Testis (tissue), 3 donors: Measurements from ENCODE around the gene AHCTF1. TPM values are rescaled to one million over a fixed set of nuclear protein-coding genes. Genes with fewer than 3 reads are reported as not detected.

Experiments
- DNase-seq: peaks from one replicate; pipeline ENCODE4 v3.0.0-alpha.2; 2019
- H3K27ac ChIP-seq, 2 donors: fragments of 200-600 bp; sonication (generic); one replicate each; pipeline ENCODE4 v1.5.1; 2019
- H3K27me3 ChIP-seq: fragments of 200-600 bp; sonication (generic); one replicate; pipeline ENCODE4 v1.5.1; 2019
- H3K36me3 ChIP-seq: fragments of 200-600 bp; sonication (generic); one replicate; pipeline ENCODE4 v1.5.1; 2017; ENCODE audit warnings: low read depth; ENCODE audit errors: missing control alignments
- H3K4me1 ChIP-seq: fragments of 200-600 bp; sonication (generic); one replicate; pipeline ENCODE4 v1.5.1; 2019
- H3K4me3 ChIP-seq, 2 donors: fragments of 200-600 bp; sonication (generic); one replicate each; pipeline ENCODE4 v1.5.1; 2017 to 2019
- H3K9me3 ChIP-seq: fragments of 200-600 bp; sonication (generic); one replicate; pipeline ENCODE4 v1.5.1; 2017
- CTCF ChIP-seq, 3 experiments: fragments of 450-650 bp in 2 of 3; fragments of 200-600 bp in 1 of 3; sonication (generic) in 1 of 3; IDR thresholded peaks; one replicate each; pipeline ENCODE4 v1.5.1; 2016 to 2019; ENCODE audit warnings: antibody characterized with exemption in 3 of 3, mild to moderate bottlenecking in 2 of 3, moderate library complexity in 1 of 3
- POLR2A ChIP-seq: fragments of 450-650 bp; IDR thresholded peaks from one replicate; pipeline ENCODE4 v1.6.1; 2017; ENCODE audit warnings: antibody characterized with exemption, mild to moderate bottlenecking, moderate library complexity
- WGBS, 2 donors: methylation state at CpG; one replicate each; pipeline ENCODE4 v1.1.5; 2018; 5-methylcytosine and 5-hydroxymethylcytosine counted together
- intact Hi-C: fragments of 100-400 bp; cut with DNase I; formaldehyde crosslinking; loops from one replicate; pipeline ENCODE4 v1.15.1; 2023; ENCODE audit warnings: low total_unique reads
- polyA plus RNA-seq: library from polyadenylated mRNA; stranded (reverse); fragments of 350-450 nt; fragmentation: Illumina TruSeq; extraction: RNeasy Lipid Tissue Mini Kit (QIAGEN cat#74804); gene quantifications from one replicate; pipeline ENCODE4 v1.2.3, GENCODE V29; 2014; ENCODE audit warnings: low read depth, low replicate concordance; ENCODE audit not compliant: insufficient read depth
- small RNA-seq, 2 donors: library from RNA; depleted of rRNA; stranded (forward); fragments of <200 nt; gene quantifications; one replicate each; pipeline ENCODE3, GENCODE V24; 2016
- total RNA-seq, 2 donors: library from RNA; depleted of rRNA; stranded (reverse); fragments of >200 nt; gene quantifications; one replicate each; pipeline ENCODE4 v1.2.3, GENCODE V29; 2016

AHCTF1 gene
- total and polyA plus RNA-seq, 3 donors from 2014 or later, result 58.6 to 97.6 (median 66.2) TPM

- no peak overlapping the region for H3K4me3 ChIP-seq
- 70 to 82% methylated on average over 24 to 25 of the region's 25 CpGs for WGBS, 2 donors
- no peaks in the 10 kb centered on the region for H3K27me3 ChIP-seq
- DNase-seq, result no peak
- peaks cover 12% of the 10 kb centered on the region for H3K4me1 ChIP-seq
- no peaks in the 10 kb centered on the region for H3K36me3 ChIP-seq
- no peak overlapping the region for H3K27ac ChIP-seq
- intact Hi-C loops, result no loop called here
- TF ChIP-seq CTCF (IDR thresholded peaks at IDR 0.05) (no peak), POLR2A (no peak)
- no peaks in the 10 kb centered on the region for H3K9me3 ChIP-seq
Observed at GRCh38 chr1:246789454-246790339, 142.1 kb downstream of the AHCTF1 start.

Small RNA genes within 50 kb of the gene (small RNA-seq; reads per million reads assigned to genes)
- gene AC113174.1 (0 reads per million in 2 donors), gene RF00402 (0 reads per million in 2 donors)

Other genes starting within 250 kb of the AHCTF1 start
- 100 to 1,000 TPM; 103 to 132 TPM for gene SCCPDH, start 207.5 kb downstream of the AHCTF1 start, total RNA-seq
- 289 TPM for gene SCCPDH, start 207.5 kb downstream of the AHCTF1 start, polyA plus RNA-seq
- gene ZNF695, start 76.1 kb upstream of the AHCTF1 start, total RNA-seq, result 1 to 10 TPM; 4.6 to 6.1 TPM
- gene ZNF695, start 76.1 kb upstream of the AHCTF1 start, polyA plus RNA-seq, result 2.8 TPM
- gene ZNF670, start 146.9 kb upstream of the AHCTF1 start, total RNA-seq, result 1 to 10 TPM; 3.5 to 5.5 TPM
- gene ZNF670, start 146.9 kb upstream of the AHCTF1 start, polyA plus RNA-seq, result 5.4 TPM
- gene ZNF669, start 172.4 kb upstream of the AHCTF1 start, total RNA-seq, result 10 to 100 TPM in 1 of 2 donors, 1 to 10 TPM in 1; 9.4 to 10.6 TPM
- 12.1 TPM for gene ZNF669, start 172.4 kb upstream of the AHCTF1 start, polyA plus RNA-seq
- 10 to 100 TPM; 12.9 to 17.3 TPM for gene ZNF124, start 240.1 kb upstream of the AHCTF1 start, total RNA-seq
- 22.0 TPM for gene ZNF124, start 240.1 kb upstream of the AHCTF1 start, polyA plus RNA-seq